22Rv1 (cell line): ENCODE data around the gene ATP12A.

Experiments used
- CTCF ChIP-seq: fragments of 450-650 bp; IDR thresholded peaks from 2 replicates; pipeline ENCODE4 v1.5.1; 2017; ENCODE audit warnings: mild to moderate bottlenecking
- ZFX ChIP-seq: fragments of 450-650 bp; IDR thresholded peaks from 2 replicates; pipeline ENCODE4 v1.6.1; 2017; ENCODE audit warnings: antibody characterized with exemption, borderline replicate concordance

- no peak for TF ChIP-seq CTCF
- TF ChIP-seq ZFX, result no peak
Measured at GRCh38 chr13:24682353-24682752, 2.1 kb downstream of the ATP12A start.
